Lower leg skin (tissue), 3 donors: ENCODE data around the gene MAGEA8.
"Not testable (repeated sequence)": the region's sequence is repeated elsewhere in the genome, so short reads cannot be mapped to it uniquely, and the experiment has no call there.

ENCODE experiments used
- CTCF ChIP-seq, 3 donors: fragments of 450-650 bp; IDR thresholded peaks; one replicate each; pipeline ENCODE4 v1.5.1; 2016; ENCODE audit warnings: antibody characterized with exemption in 3 of 3, mild to moderate bottlenecking in 3 of 3, moderate library complexity in 2 of 3
- POLR2A ChIP-seq, 2 donors: fragments of 450-650 bp; IDR thresholded peaks; one replicate each; pipeline ENCODE4 v1.6.1; 2016 to 2017; ENCODE audit warnings: antibody characterized with exemption in 2 of 2, mild to moderate bottlenecking in 1 of 2, moderate library complexity in 1 of 2

DNA sequence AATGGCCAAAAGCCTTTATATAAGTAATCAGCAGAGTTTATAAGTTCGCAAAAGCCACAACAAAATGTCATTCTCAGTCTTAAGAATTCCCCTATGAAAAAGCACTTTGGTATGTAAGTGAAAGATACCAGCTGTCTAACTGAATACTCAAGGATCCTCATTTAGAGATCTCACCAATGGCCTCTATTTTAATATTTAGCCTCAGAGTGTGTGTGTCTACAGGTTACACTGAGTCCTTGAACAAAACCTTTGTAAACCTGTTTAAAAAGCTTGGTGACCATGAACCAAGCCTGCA lies 46.9 kb downstream of the MAGEA8 start:
- TF ChIP-seq CTCF, POLR2A (IDR thresholded peaks at IDR 0.05): not testable (repeated sequence)
